A549 (cell line): Measurements from ENCODE around the gene TTC28. TPM values are rescaled to one million over a fixed set of nuclear protein-coding genes. Genes with fewer than 3 reads are reported as not detected.
A peak's percentile ranks its signal among the peaks of the same experiment; 100 is the strongest.
"Not testable (repeated sequence)": the region's sequence is repeated elsewhere in the genome, so short reads cannot be mapped to it uniquely, and the experiment has no call there.

Experiments used
- ATAC-seq, 2 experiments: fragments of 200-7000 bp in 1 of 2; fragments of >200 bp in 1 of 2; cut with Nextera tagmentation in 1 of 2; cut with Tn5 transposase in 1 of 2; 3 replicates each; pipeline versions ENCODE4 v1.8.0 to v1.9.1; 2018 to 2020; ENCODE audit warnings: mild to moderate bottlenecking in 1 of 2, moderate library complexity in 1 of 2
- CTCF ChIA-PET: fragments of 300-600 bp; sonication (Branson Sonifier 250); formaldehyde crosslinking; extraction: SDS; loops from one replicate; lab custom pipeline; 2021; ENCODE audit warnings: antibody characterized with exemption, inconsistent platforms; lab: Yijun Ruan, JAX
- POLR2A ChIA-PET: fragments of 350-600 bp; formaldehyde crosslinking; extraction: SDS; loops from one replicate; lab custom pipeline; 2021; ENCODE audit warnings: antibody characterized with exemption, inconsistent platforms; lab: Yijun Ruan, JAX
- DNase-seq, 2 experiments: peaks; one replicate each; pipeline versions ENCODE4 v3.0.0 to v3.0.0-alpha.2; 2011 to 2016; ENCODE audit warnings: low read depth in 1 of 2, low spot score in 1 of 2
- FAIRE-seq: peaks from 2 replicates; lab custom pipeline; 2011; peaks lifted over from hg19 to GRCh38; lab: Jason Lieb, UNC
- H3K27ac ChIP-seq, 2 experiments: fragments of >200 bp; sonication (Bioruptor Twin); formaldehyde crosslinking; 3 replicates each; pipeline ENCODE4 v1.5.1; 2016 to 2017
- H3K4me1 ChIP-seq: fragments of >200 bp; sonication (Bioruptor Twin); formaldehyde crosslinking; 3 replicates; pipeline ENCODE4 v1.6.1; 2016
- H3K4me2 ChIP-seq: fragments of >200 bp; sonication (Bioruptor Twin); formaldehyde crosslinking; 3 replicates; pipeline ENCODE4 v1.6.1; 2016
- H3K4me3 ChIP-seq: fragments of >200 bp; sonication (Bioruptor Twin); formaldehyde crosslinking; 3 replicates; pipeline ENCODE4 v1.5.1; 2016
- H3K9me3 ChIP-seq: fragments of >200 bp; sonication (Bioruptor Twin); formaldehyde crosslinking; 3 replicates; pipeline ENCODE4 v1.6.1; 2016
- CHD2 ChIP-seq: fragments of 150-350 bp; IDR thresholded peaks from 2 replicates; pipeline ENCODE4 v1.6.1; 2014; ENCODE audit warnings: low read length; ENCODE audit not compliant: partially characterized antibody
- E2F6 ChIP-seq: IDR thresholded peaks from 2 replicates; pipeline ENCODE4 v1.6.1; 2012; ENCODE audit warnings: low read depth, borderline replicate concordance
- EHF ChIP-seq: fragments of 250-450 bp; sonication (Bioruptor Pico); IDR thresholded peaks from 2 replicates; pipeline ENCODE4 v1.5.0; 2020; ENCODE audit warnings: mild to moderate bottlenecking
- FOSB ChIP-seq: fragments of 250-450 bp; sonication (Bioruptor Pico); IDR thresholded peaks from 2 replicates; pipeline ENCODE4 v1.5.0; 2020; ENCODE audit warnings: mild to moderate bottlenecking, moderate library complexity
- FOSL2 ChIP-seq, 2 experiments: fragments of 450-650 bp in 1 of 2; fragments of >200 bp in 1 of 2; sonication (Bioruptor Twin) in 1 of 2; formaldehyde crosslinking; IDR thresholded peaks; 2 replicates each; pipeline versions ENCODE4 v1.5.0 to v1.6.1; 2016 to 2020; ENCODE audit warnings: mild to moderate bottlenecking in 1 of 2, moderate library complexity in 1 of 2
- FOXS1 ChIP-seq: fragments of 250-450 bp; sonication (Bioruptor Pico); IDR thresholded peaks from 2 replicates; pipeline ENCODE4 v1.5.0; 2020; ENCODE audit warnings: mild to moderate bottlenecking, moderate library complexity
- HDAC2 ChIP-seq: fragments of 200-600 bp; sonication (generic); IDR thresholded peaks from 2 replicates; pipeline ENCODE4 v1.6.1; 2016
- JUN ChIP-seq, 2 experiments: fragments of >200 bp; sonication (Bioruptor Twin); formaldehyde crosslinking; IDR thresholded peaks; 2 replicates in 1 of 2; 3 replicates in 1 of 2; pipeline ENCODE4 v1.6.1; 2016 to 2017
- MAFK ChIP-seq: fragments of 450-650 bp; IDR thresholded peaks from 2 replicates; pipeline ENCODE4 v1.6.1; 2014; ENCODE audit not compliant: partially characterized antibody
- MAZ ChIP-seq: fragments of 150-350 bp; IDR thresholded peaks from 2 replicates; pipeline ENCODE4 v1.6.1; 2014; ENCODE audit warnings: antibody characterized with exemption, low read depth, low read length, borderline replicate concordance
- NFE2L2 ChIP-seq: fragments of 150-350 bp; conservative IDR thresholded peaks from 2 replicates; pipeline ENCODE4 v1.6.1; 2014; ENCODE audit warnings: low read length
- PBX3 ChIP-seq: IDR thresholded peaks from 2 replicates; pipeline ENCODE4 v1.6.1; 2012
- POLR2A ChIP-seq: IDR thresholded peaks from 2 replicates; pipeline ENCODE4 v1.6.1; 2012; ENCODE audit warnings: mild to moderate bottlenecking, low read length
- POLR2AphosphoS2 ChIP-seq: conservative IDR thresholded peaks from 2 replicates; pipeline ENCODE4 v1.6.1; 2012; ENCODE audit warnings: low read length, improper control_type of control experiment, inconsistent platforms
- RAD21 ChIP-seq, 2 experiments: fragments of >200 bp in 1 of 2; sonication (Bioruptor Twin) in 1 of 2; formaldehyde crosslinking in 1 of 2; IDR thresholded peaks in 1 of 2; conservative IDR thresholded peaks in 1 of 2; 2 replicates in 1 of 2; 3 replicates in 1 of 2; pipeline ENCODE4 v1.6.1; 2012 to 2018; ENCODE audit warnings: inconsistent platforms in 1 of 2
- REST ChIP-seq: fragments of 200-600 bp; sonication (generic); IDR thresholded peaks from 2 replicates; pipeline ENCODE4 v1.6.1; 2016; ENCODE audit warnings: antibody characterized with exemption, mild to moderate bottlenecking, moderate library complexity
- RNF2 ChIP-seq: fragments of 200-600 bp; sonication (generic); IDR thresholded peaks from 2 replicates; pipeline ENCODE4 v1.6.1; 2016; ENCODE audit warnings: low read depth, mild to moderate bottlenecking, antibody characterized with exemption, moderate library complexity, borderline replicate concordance
- TFCP2L1 ChIP-seq: fragments of 250-450 bp; sonication (Bioruptor Pico); IDR thresholded peaks from 2 replicates; pipeline ENCODE4 v1.5.0; 2021; ENCODE audit warnings: mild to moderate bottlenecking
- WGBS: methylation state at CpG from one replicate; pipeline ENCODE4 v1.1.6; 2017; ENCODE audit errors: missing lambda C conversion rate; 5-methylcytosine and 5-hydroxymethylcytosine counted together
- polyA plus RNA-seq, 4 experiments: library from polyadenylated mRNA; depleted of rRNA in 3 of 4; stranded (reverse); fragments of >200 nt; fragmentation: RNase III in 1 of 4; extraction: RNeasy Plus Mini Kit Qiagen cat#74134 plus additional on column Dnase treatment in 1 of 4; gene quantifications; 2 replicates in 3 of 4; 3 replicates in 1 of 4; pipeline ENCODE4 v1.2.3, GENCODE V29; 2011 to 2017
- TF ChIP-seq, protein P1 (sequence below): fragments of 250-450 bp; sonication (Bioruptor Pico); IDR thresholded peaks from 2 replicates; pipeline ENCODE4 v1.5.0; 2020; ENCODE audit warnings: low read depth, mild to moderate bottlenecking, moderate library complexity

TTC28 gene
- polyA plus RNA-seq, 2 of the 4 experiments (the other 2 are of a cell fraction) = 2.6 to 3.8 TPM

DNA sequence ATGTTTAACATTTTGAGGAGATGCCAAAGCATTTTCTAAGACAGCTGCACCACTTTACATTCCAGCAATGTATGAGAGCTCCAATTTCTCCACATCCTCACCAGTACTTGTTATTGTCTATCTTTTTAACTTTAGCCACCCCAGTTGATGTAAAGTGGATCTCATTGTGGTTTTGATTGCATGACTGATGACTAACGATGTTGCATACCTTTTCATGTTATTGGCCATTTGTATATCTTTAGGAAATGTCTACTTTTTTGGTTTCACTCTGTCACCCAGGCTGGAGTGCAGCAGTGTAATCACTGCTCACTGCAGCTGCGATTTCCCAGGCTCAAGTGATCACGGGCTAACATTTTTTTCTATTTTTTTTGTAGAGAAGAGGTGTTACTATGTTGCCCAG, 8.9 kb downstream of the TTC28 start:
- WGBS = 93% methylated on average over 3 of the region's 3 CpGs
- ATAC-seq (no peak), DNase-seq (no peak), FAIRE-seq (no peak)
- Histone ChIP-seq H3K27ac (no peak overlapping the region), H3K9me3 (no peaks in the 10 kb centered on the region), H3K4me2 (no peak overlapping the region), H3K4me3 (no peak overlapping the region), H3K4me1 (no peaks in the 10 kb centered on the region)
- TF ChIP-seq FOSB (CRISPR knock-in tag) (no peak), JUN (IDR thresholded peaks at IDR 0.05) (no peak), HDAC2 (no peak), POLR2A (no peak), E2F6 (no peak), RNF2 (no peak), FOSL2 (IDR thresholded peaks at IDR 0.05) (no peak), FOSL2 (CRISPR knock-in tag; IDR thresholded peaks at IDR 0.05) (no peak), NFE2L2 (no peak), CHD2 (no peak)
- TF ChIP-seq, protein P1, sequence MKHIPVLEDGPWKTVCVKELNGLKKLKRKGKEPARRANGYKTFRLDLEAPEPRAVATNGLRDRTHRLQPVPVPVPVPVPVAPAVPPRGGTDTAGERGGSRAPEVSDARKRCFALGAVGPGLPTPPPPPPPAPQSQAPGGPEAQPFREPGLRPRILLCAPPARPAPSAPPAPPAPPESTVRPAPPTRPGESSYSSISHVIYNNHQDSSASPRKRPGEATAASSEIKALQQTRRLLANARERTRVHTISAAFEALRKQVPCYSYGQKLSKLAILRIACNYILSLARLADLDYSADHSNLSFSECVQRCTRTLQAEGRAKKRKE (CRISPR knock-in tag) = no peak
- CTCF ChIA-PET = no interaction called here
- POLR2A ChIA-PET = no interaction called here

DNA sequence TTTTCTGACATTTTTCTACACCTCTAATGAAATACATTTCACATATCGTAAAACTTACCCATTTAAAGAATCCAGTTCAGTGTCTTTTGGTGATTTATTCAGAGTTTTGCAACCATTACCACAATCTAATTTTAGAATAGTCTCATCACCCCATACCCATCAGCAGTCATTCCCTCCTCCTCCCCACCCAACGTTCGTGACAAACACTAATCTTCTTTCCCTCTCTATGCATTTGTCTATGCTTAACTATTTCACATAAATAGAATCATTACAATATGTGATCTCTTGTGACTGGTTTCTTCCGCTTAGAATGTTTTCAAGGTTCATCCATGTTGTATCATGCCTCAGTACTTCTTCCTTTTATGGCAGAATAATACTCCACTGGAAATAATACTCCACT, 9.5 kb downstream of the TTC28 start:
- no peak overlapping the region for H3K4me3 ChIP-seq
- H3K27ac ChIP-seq = no peak overlapping the region
- no peak for FAIRE-seq
- H3K4me2 ChIP-seq = no peak overlapping the region
- TF ChIP-seq FOXS1 (CRISPR knock-in tag) = no peak
- no peak for TF ChIP-seq JUN (IDR thresholded peaks at IDR 0.05)
- no peak for TF ChIP-seq MAFK
- no peak for TF ChIP-seq EHF
- TF ChIP-seq REST = no peak
- TF ChIP-seq POLR2AphosphoS2 = no peak
- TF ChIP-seq TFCP2L1 = no peak
- TF ChIP-seq PBX3 = no peak
- no peak for TF ChIP-seq MAZ
- TF ChIP-seq HDAC2 = no peak
- TF ChIP-seq, all 56 proteins: peak for 0
- WGBS = 92% methylated on average over 4 of the region's 4 CpGs
- ATAC-seq = no peak
- CTCF ChIA-PET = no interaction called here
- Histone ChIP-seq H3K9me3 (no peaks in the 10 kb centered on the region), H3K4me1 (no peaks in the 10 kb centered on the region)
- DNase-seq = no peak
- POLR2A ChIA-PET = no interaction called here

DNA sequence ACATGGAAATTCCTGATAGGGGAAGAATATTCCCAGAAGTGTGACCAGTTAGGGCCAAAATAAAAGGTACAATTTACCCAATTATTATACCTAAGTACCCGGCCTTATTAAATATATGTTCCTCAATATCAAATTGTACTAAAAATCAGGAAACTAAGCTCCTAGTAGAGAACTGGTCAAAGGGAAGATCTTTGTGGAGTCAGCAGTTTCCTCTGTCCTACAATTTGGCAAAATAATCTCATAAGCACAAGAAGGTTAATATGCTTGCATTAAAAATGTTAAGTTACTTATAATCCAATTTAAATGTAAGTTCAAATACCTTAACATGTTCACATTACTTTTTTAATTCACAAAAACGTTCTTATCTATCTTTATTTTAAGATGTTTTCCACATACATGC, 10.3 kb downstream of the TTC28 start:
- no peak for ATAC-seq
- Histone ChIP-seq H3K27ac (no peak overlapping the region), H3K4me2 (no peak overlapping the region), H3K4me3 (no peak overlapping the region), H3K9me3 (no peaks in the 10 kb centered on the region), H3K4me1 (no peaks in the 10 kb centered on the region)
- 49% methylated on average over 2 of the region's 2 CpGs for WGBS
- TF ChIP-seq RAD21 (conservative IDR thresholded peaks at IDR 0.05 in 1 of 2, IDR thresholded peaks at IDR 0.05 in 1 of 2) (no peak), MAFK (peak; percentile 75)
- POLR2A ChIA-PET = no interaction called here
- DNase-seq = no peak
- no peak for FAIRE-seq
- CTCF ChIA-PET = no interaction called here

GRCh38 chr22:28663569-28663942, 16.1 kb downstream of the TTC28 start:
- FAIRE-seq, H3K9me3 ChIP-seq, DNase-seq, CTCF ChIA-PET, H3K4me3 ChIP-seq, H3K4me2 ChIP-seq, H3K27ac ChIP-seq, H3K4me1 ChIP-seq: not testable (repeated sequence)
- WGBS = no CpG with 5 or more reads among the region's 13 CpGs
- peak in 1 of 2 experiments; percentile 59; a peak in 3 of 6 replicates for ATAC-seq
- POLR2A ChIA-PET = interaction anchor here (0.6 kb wide), 1 partner anchor 770 kb away, joined by 5 read pairs; no protein-coding TSS in a partner anchor
